Epithelial cell of umbilical artery (primary cell): ENCODE results near the gene DCLK3. TPM values are rescaled to one million over a fixed set of nuclear protein-coding genes. Genes with fewer than 3 reads are reported as not detected.

Experiments
- total RNA-seq: library from RNA; depleted of rRNA; stranded (reverse); fragments of >200 nt; gene quantifications from 2 replicates; pipeline ENCODE4 v1.2.3, GENCODE V29; 2014

The DCLK3 gene, protein sequence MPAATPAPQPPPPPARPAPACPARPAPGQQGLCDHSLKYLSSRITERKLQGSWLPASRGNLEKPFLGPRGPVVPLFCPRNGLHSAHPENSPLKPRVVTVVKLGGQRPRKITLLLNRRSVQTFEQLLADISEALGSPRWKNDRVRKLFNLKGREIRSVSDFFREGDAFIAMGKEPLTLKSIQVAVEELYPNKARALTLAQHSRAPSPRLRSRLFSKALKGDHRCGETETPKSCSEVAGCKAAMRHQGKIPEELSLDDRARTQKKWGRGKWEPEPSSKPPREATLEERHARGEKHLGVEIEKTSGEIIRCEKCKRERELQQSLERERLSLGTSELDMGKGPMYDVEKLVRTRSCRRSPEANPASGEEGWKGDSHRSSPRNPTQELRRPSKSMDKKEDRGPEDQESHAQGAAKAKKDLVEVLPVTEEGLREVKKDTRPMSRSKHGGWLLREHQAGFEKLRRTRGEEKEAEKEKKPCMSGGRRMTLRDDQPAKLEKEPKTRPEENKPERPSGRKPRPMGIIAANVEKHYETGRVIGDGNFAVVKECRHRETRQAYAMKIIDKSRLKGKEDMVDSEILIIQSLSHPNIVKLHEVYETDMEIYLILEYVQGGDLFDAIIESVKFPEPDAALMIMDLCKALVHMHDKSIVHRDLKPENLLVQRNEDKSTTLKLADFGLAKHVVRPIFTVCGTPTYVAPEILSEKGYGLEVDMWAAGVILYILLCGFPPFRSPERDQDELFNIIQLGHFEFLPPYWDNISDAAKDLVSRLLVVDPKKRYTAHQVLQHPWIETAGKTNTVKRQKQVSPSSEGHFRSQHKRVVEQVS
- total RNA-seq: not detected in 2 replicates

DNA sequence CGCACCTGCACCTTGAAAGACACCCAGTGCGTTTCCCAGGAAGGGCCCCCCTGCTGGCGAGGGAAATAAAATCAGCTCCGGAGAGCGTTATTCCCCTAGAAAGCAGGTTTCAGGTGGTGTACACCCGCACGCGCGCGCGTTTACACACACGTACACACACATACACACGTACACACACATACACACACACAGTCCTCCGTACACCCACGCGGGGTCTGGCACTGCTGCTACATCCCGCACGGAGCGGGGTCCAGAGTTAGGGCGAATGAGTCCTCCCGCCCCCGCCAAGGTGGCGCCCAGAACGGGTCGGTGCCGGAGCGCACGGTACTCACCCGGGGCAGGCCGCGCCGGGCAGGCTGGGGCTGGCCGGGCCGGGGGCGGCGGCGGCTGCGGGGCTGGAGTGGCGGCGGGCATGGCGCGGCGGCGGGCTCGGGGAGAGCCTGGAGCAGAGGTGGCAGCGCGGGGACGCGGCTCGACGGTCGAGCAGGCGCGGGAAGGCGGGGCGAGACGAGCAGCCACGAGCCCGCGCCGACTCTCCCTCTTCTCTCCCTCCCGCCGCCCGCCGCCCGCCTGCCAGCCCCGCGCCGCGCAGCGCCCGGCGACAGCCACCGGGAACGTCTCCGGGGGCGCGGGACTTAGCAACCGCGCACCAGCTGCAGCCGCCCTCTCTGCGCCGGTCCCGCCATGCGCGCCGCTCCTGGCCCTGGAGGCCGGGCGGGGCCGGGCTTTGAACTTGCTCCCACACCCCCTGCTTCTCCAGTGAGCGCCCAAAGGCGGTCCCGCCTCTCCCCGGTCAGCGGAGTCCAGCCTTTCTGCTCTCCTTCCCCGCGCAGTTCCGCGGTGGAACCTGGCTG is at the start of gene DCLK3:
DCLK3 (minus strand) TSS at position 704 of the 854 bp plus-strand sequence; CDS start at position 414, 290 bp downstream.

Other genes with a start within 250 kb of the DCLK3 start
- gene TRANK1, start 180.5 kb upstream of the DCLK3 start, total RNA-seq: 2.9 and 11.9 TPM in 2 replicates
- gene EPM2AIP1, start 228.6 kb upstream of the DCLK3 start, total RNA-seq: 9.6 and 11.4 TPM in 2 replicates
- gene MLH1, start 229.0 kb upstream of the DCLK3 start, total RNA-seq: 33.5 and 34.0 TPM in 2 replicates